Measurements from ENCODE around the gene ZNF581. TPM values are rescaled to one million over a fixed set of nuclear protein-coding genes. Genes with fewer than 3 reads are reported as not detected.

The ZNF581 gene
- total RNA-seq, 1 experiment from 2014 or later, result 39.0 TPM

- no peaks in the 10 kb centered on the region for H3K27me3 ChIP-seq (ENCODE audit: control insufficient read depth, insufficient read depth, low read length)
- H3K9me3 ChIP-seq (ENCODE audit: control insufficient read depth, insufficient read depth, low read depth, low read length), result no peaks in the 10 kb centered on the region
- TF ChIP-seq SIN3A (IDR thresholded peaks at IDR 0.05; ENCODE audit: borderline replicate concordance, insufficient read depth, low read depth, low read length) (no peak), TCF7L2 (IDR thresholded peaks at IDR 0.05; ENCODE audit: low read depth, low read length) (no peak), CTCF (IDR thresholded peaks at IDR 0.05) (no peak), REST (IDR thresholded peaks at IDR 0.05; ENCODE audit: insufficient read depth in 1 of 2, low read depth in 2 of 2, low read length in 1 of 2) (no peak), POLR2AphosphoS5 (IDR thresholded peaks at IDR 0.05; ENCODE audit: low read depth, low read length) (no peak)
- in situ Hi-C loops (cut with HindIII; ENCODE audit: low pct_unique_long_range_greater_than_20kb, low sequenced_read_pairs) (no loop called here), intact Hi-C loops (cut with micrococcal nuclease; ENCODE audit: unreplicated experiment) (no loop called here)
- POLR2A ChIA-PET, result no interaction called here
- no peak overlapping the region for H3K27ac ChIP-seq (ENCODE audit: low read length)
- peaks cover 26% of the 10 kb centered on the region for H3K36me3 ChIP-seq (ENCODE audit: control insufficient read depth, insufficient read depth, low read length)
- peaks cover 33% of the 10 kb centered on the region for H3K4me1 ChIP-seq (ENCODE audit: control insufficient read depth, insufficient read depth, low read length)
- ATAC-seq (no peak), DNase-seq (ENCODE audit: low read depth, low spot score) (no peak)
- H3K4me3 ChIP-seq (ENCODE audit: low read depth in 2 of 2, low read length in 2 of 2), result no peak overlapping the region
- CTCF ChIA-PET, result interaction anchor here (0.6 to 1.0 kb wide), 3 partner anchors 27 to 48 kb away, joined by 3 to 8 read pairs (median 4); no protein-coding TSS in a partner anchor
- no TSS peak for BruUV-seq (replicated peaks)
Measured at GRCh38 chr19:55681131-55682092, 38.0 kb downstream of the ZNF581 start.

GRCh38 chr19:55683449-55684261 is 40.2 kb downstream of the ZNF581 start:
- POLR2A ChIA-PET, result interaction anchor here (0.6 to 0.8 kb wide), 2 partner anchors 109 to 1387 kb away, joined by 3 to 5 read pairs; no protein-coding TSS in a partner anchor
- Histone ChIP-seq H3K27ac (ENCODE audit: low read length) (peak overlapping the region; percentile 48; the same call in 1 of the 2 replicates), H3K9me3 (ENCODE audit: control insufficient read depth, insufficient read depth, low read depth, low read length) (no peaks in the 10 kb centered on the region), H3K27me3 (ENCODE audit: control insufficient read depth, insufficient read depth, low read length) (no peaks in the 10 kb centered on the region), H3K4me1 (ENCODE audit: control insufficient read depth, insufficient read depth, low read length) (peaks cover 17% of the 10 kb centered on the region; the same call in 1 of the 2 replicates), H3K36me3 (ENCODE audit: control insufficient read depth, insufficient read depth, low read length) (peaks cover 17% of the 10 kb centered on the region; the same call in 1 of the 2 replicates), H3K4me3 (ENCODE audit: low read depth in 2 of 2, low read length in 2 of 2) (no peak overlapping the region)
- no peak for DNase-seq (ENCODE audit: low read depth, low spot score)
- no peak for ATAC-seq
- intact Hi-C loops (cut with micrococcal nuclease; ENCODE audit: unreplicated experiment) (no loop called here), in situ Hi-C loops (cut with HindIII; ENCODE audit: low pct_unique_long_range_greater_than_20kb, low sequenced_read_pairs) (no loop called here)
- TF ChIP-seq REST (IDR thresholded peaks at IDR 0.05; ENCODE audit: insufficient read depth in 1 of 2, low read depth in 2 of 2, low read length in 1 of 2), result no peak
- TF ChIP-seq POLR2AphosphoS5 (IDR thresholded peaks at IDR 0.05; ENCODE audit: low read depth, low read length), result no peak
- TF ChIP-seq SIN3A (IDR thresholded peaks at IDR 0.05; ENCODE audit: borderline replicate concordance, insufficient read depth, low read depth, low read length), result no peak
- no peak for TF ChIP-seq CTCF (IDR thresholded peaks at IDR 0.05)
- no peak for TF ChIP-seq TCF7L2 (IDR thresholded peaks at IDR 0.05; ENCODE audit: low read depth, low read length)
- CTCF ChIA-PET, result interaction anchor here (0.5 kb wide), 1 partner anchor 306 kb away, joined by 7 read pairs; no protein-coding TSS in a partner anchor
- BruUV-seq (replicated peaks), result no TSS peak
